ENCODE data around the gene OR10A4. TPM values are rescaled to one million over a fixed set of nuclear protein-coding genes. Genes with fewer than 3 reads are reported as not detected.

Gene OR10A4
- total and polyA plus RNA-seq, 2 experiments from 2014 or later, result not detected

DNA sequence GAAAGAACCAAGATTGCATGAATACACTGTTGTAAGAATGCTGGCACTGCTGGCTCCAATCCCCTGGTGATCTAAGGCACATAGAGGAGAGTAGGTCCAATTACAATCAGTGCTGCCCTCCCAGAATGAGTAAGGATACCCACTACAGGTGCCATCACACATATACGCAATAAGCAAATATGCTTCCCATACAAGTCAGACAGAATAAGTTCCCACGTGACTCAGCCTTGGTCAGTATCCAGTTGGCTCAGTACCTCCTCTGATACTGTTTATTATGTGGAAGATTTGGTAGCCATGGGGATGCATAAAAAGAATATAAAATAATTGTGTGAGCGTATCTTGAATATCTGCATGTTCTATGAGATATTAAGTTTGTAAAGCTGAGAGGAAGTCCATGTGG, 35.5 kb downstream of the OR10A4 start:
- no peaks in the 10 kb centered on the region for H3K79me2 ChIP-seq
- H3K4me1 ChIP-seq (ENCODE audit: insufficient read depth), result no peaks in the 10 kb centered on the region
- H3K4me2 ChIP-seq, result no peak overlapping the region
- no peaks in the 10 kb centered on the region for H4K20me1 ChIP-seq (ENCODE audit: insufficient read depth, poor library complexity, severe bottlenecking)
- H3K36me3 ChIP-seq (replicated peaks; ENCODE audit: insufficient read depth, low read depth), result no peaks in the 10 kb centered on the region
- no peaks in the 10 kb centered on the region for H3K9me2 ChIP-seq (replicated peaks; ENCODE audit: insufficient read depth)
- TF ChIP-seq EZH2phosphoT487 (IDR thresholded peaks at IDR 0.05; ENCODE audit: low read depth, severe bottlenecking, unreplicated experiment) (no peak), EZH2 (IDR thresholded peaks at IDR 0.05; ENCODE audit: borderline replicate concordance) (no peak), CTCF (IDR thresholded peaks at IDR 0.05; ENCODE audit: poor library complexity) (no peak)
- WGBS (ENCODE audit: low lambda C conversion rate, missing lambda C conversion rate), result 88% methylated on average over 3 of the region's 3 CpGs
- H3K27ac ChIP-seq, result no peak overlapping the region
- DNase-seq (ENCODE audit: low spot score), result no peak
- H3K9me3 ChIP-seq (ENCODE audit: low read depth), result no peaks in the 10 kb centered on the region
- H3K4me3 ChIP-seq, result no peak overlapping the region
- no peaks in the 10 kb centered on the region for H3K27me3 ChIP-seq
- no peak overlapping the region for H2AFZ ChIP-seq

- no peaks in the 10 kb centered on the region for H3K79me2 ChIP-seq
- no peaks in the 10 kb centered on the region for H3K9me3 ChIP-seq (ENCODE audit: low read depth)
- H3K4me3 ChIP-seq, result no peak overlapping the region
- no peaks in the 10 kb centered on the region for H3K36me3 ChIP-seq (replicated peaks; ENCODE audit: insufficient read depth, low read depth)
- no peaks in the 10 kb centered on the region for H3K4me1 ChIP-seq (ENCODE audit: insufficient read depth)
- no peak for TF ChIP-seq EZH2 (IDR thresholded peaks at IDR 0.05; ENCODE audit: borderline replicate concordance)
- no peak for TF ChIP-seq EZH2phosphoT487 (IDR thresholded peaks at IDR 0.05; ENCODE audit: low read depth, severe bottlenecking, unreplicated experiment)
- no peak for TF ChIP-seq CTCF (IDR thresholded peaks at IDR 0.05; ENCODE audit: poor library complexity)
- H3K27me3 ChIP-seq, result no peaks in the 10 kb centered on the region
- no peak overlapping the region for H3K4me2 ChIP-seq
- H3K9me2 ChIP-seq (replicated peaks; ENCODE audit: insufficient read depth), result no peaks in the 10 kb centered on the region
- H2AFZ ChIP-seq, result no peak overlapping the region
- DNase-seq (ENCODE audit: low spot score), result no peak
- H3K27ac ChIP-seq, result no peak overlapping the region
- 42% methylated on average over 2 of the region's 2 CpGs for WGBS (ENCODE audit: low lambda C conversion rate, missing lambda C conversion rate)
- H4K20me1 ChIP-seq (ENCODE audit: insufficient read depth, poor library complexity, severe bottlenecking), result no peaks in the 10 kb centered on the region
These were observed 43.3 kb downstream of the OR10A4 start for GRCh38 chr11:6919698-6920097.

DNA sequence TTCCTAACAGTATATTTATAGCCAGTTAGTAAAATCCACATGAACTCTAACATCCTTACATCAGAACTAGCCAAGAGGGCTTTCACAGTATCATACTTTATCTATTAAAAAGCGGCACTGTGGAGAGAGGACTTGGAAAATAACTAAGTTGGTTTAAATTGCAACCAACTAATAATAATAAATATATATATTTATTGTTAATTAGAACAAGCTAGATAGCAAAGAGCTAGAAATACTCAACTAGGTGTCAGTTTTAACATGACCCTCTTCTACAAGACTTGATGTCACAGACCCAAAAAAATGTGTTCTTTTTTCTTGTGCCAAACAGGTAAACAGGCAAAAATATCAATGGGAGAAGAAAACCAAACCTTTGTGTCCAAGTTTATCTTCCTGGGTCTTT, 44.3 kb downstream of the OR10A4 start, which contains the start of gene OR2D3:
Gene OR2D3, plus strand, starts transcription at position 301 of the 400 bp plus-strand sequence. Its CDS starts 0 bp downstream, at position 301.
- no peak for TF ChIP-seq EZH2phosphoT487 (IDR thresholded peaks at IDR 0.05; ENCODE audit: low read depth, severe bottlenecking, unreplicated experiment)
- no peak for TF ChIP-seq CTCF (IDR thresholded peaks at IDR 0.05; ENCODE audit: poor library complexity)
- no peak for TF ChIP-seq EZH2 (IDR thresholded peaks at IDR 0.05; ENCODE audit: borderline replicate concordance)
- H4K20me1 ChIP-seq (ENCODE audit: insufficient read depth, poor library complexity, severe bottlenecking), result no peaks in the 10 kb centered on the region
- no peaks in the 10 kb centered on the region for H3K9me3 ChIP-seq (ENCODE audit: low read depth)
- no peak within 1 kb of the TSS for H3K27ac ChIP-seq
- H3K79me2 ChIP-seq, result no peaks in the 10 kb centered on the region
- H3K9me2 ChIP-seq (replicated peaks; ENCODE audit: insufficient read depth), result no peaks in the 10 kb centered on the region
- H3K4me1 ChIP-seq (ENCODE audit: insufficient read depth), result no peaks in the 10 kb centered on the region
- H3K4me2 ChIP-seq, result no peak within 1 kb of the TSS
- H3K27me3 ChIP-seq, result no peaks in the 10 kb centered on the region
- no peak for DNase-seq (ENCODE audit: low spot score)
- no peak within 1 kb of the TSS for H2AFZ ChIP-seq
- no peaks in the 10 kb centered on the region for H3K36me3 ChIP-seq (replicated peaks; ENCODE audit: insufficient read depth, low read depth)
- no peak within 1 kb of the TSS for H3K4me3 ChIP-seq
- WGBS (ENCODE audit: low lambda C conversion rate, missing lambda C conversion rate), result 94% methylated on average over 1 of the region's 1 CpG
